ENCODE measurements around the gene IGFALS.

- TF ChIP-seq BACH2 (CRISPR knock-in tag; IDR thresholded peaks at IDR 0.05; ENCODE audit: borderline replicate concordance), result no peak
- TF ChIP-seq TSHZ2 (CRISPR knock-in tag; IDR thresholded peaks at IDR 0.05), result no peak
- TF ChIP-seq ZNF8 (CRISPR knock-in tag; IDR thresholded peaks at IDR 0.05), result no peak
- no peak for TF ChIP-seq ZC3H10 (CRISPR knock-in tag; IDR thresholded peaks at IDR 0.05)
- no peak for TF ChIP-seq ESRRG (CRISPR knock-in tag; IDR thresholded peaks at IDR 0.05)
- no peak for TF ChIP-seq POU6F1 (CRISPR knock-in tag; IDR thresholded peaks at IDR 0.05; ENCODE audit: borderline replicate concordance, low read depth)
- TF ChIP-seq ZFP3 (CRISPR knock-in tag; IDR thresholded peaks at IDR 0.05), result no peak
- no peak for TF ChIP-seq TCF4 (CRISPR knock-in tag; IDR thresholded peaks at IDR 0.05; ENCODE audit: borderline replicate concordance)
- TF ChIP-seq PATZ1 (CRISPR knock-in tag; IDR thresholded peaks at IDR 0.05; ENCODE audit: borderline replicate concordance), result no peak
These were observed 6.0 kb downstream of the IGFALS start for GRCh38 chr16:1787322-1788094.
